Activated CD4-positive, alpha-beta T cell treated with anti-CD3 and anti-CD28 coated beads, Interleukin-2, amount 50 U/mL, for 16 hours (primary cell): ENCODE data around the gene SPANXN4.
A peak's percentile ranks its signal among the peaks of the same experiment; 100 is the strongest.

Experiments used
- DNase-seq: peaks from one replicate; pipeline ENCODE4 v3.0.0-alpha.2; 2020

Gene SPANXN4

DNA sequence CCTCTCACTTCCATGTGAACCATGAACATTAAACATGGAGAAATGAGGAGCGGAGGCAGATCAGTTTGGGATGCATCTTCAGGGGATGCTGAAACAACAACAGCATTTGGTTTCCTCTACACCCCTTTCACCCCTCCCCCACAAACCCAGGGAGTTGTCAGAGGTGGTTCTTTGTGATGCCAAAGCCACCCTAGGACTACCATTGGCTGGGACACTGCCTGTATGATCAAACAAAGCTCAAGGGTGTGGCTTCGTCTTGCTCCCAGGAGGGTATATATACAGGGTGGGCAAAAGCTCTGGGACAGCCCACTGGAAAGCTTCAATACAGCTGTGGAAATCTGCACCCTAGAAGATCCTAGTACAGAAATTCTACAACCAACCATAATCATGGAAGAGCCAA lies at the start of gene SPANXN4:
Gene SPANXN4, plus strand, starts transcription at position 301 of the 400 bp plus-strand sequence. Its CDS starts 87 bp downstream, at position 388.
- no peak for DNase-seq

DNA sequence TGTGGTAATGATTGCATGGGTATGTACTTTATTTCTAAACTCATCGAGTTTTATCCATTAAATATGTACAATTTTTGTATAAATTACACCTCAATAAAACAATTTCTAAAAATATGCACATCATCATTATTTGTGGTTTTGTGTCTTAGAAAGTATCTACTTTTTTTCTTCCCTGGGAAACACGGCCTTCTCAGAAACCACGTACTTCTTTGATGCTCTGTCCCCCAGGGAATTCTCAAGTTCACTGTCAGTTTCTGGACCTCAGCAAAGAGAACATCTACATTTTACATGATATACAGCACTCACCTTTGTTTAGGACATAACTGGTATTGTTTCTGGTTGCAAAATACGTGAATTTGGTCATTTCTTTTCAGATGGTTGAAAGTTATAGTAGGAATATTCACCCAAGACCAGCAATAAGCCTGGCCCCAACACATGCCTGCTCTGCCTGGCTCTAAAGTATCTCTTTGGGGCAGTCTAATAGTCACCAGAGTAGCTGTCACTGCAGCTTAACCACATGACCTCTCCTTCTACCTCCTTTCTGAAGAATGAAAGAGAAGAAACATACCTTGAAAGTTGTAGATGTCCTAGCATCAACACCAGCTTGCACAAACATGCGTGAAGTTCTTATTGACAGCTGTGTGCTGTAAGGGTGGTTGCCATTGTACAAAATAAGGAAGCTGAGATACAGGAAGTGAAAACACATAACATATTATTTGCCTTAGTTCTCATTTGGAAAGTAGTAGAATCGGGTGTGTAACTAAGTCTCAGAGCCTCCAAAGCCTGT lies 48.4 kb upstream of the SPANXN4 start:
- DNase-seq: no peak

- no peak for DNase-seq
These were observed 47.5 kb upstream of the SPANXN4 start for GRCh38 chrX:142978130-142978684.

- no peak for DNase-seq
These were observed 43.0 kb upstream of the SPANXN4 start for GRCh38 chrX:142982679-142983078.

DNA sequence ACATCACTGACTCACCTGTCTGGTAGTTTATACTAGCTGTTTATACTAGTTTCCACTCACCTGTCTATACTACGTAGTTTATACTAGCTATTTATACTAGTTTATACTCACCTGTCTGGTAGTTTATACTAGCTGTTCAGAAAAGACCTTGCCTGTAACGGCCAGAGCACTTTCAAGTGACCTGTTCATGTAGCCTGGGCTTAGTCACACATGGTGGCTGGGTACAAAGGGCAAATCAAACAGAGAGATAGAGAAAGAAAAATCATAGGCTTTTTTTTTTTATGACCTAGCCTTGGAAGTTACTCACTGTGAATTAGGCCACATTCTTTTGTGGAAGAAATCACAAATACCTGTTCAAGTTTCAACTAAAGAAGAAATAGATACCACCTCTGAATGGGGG lies 30.7 kb upstream of the SPANXN4 start:
- DNase-seq: no peak

DNA sequence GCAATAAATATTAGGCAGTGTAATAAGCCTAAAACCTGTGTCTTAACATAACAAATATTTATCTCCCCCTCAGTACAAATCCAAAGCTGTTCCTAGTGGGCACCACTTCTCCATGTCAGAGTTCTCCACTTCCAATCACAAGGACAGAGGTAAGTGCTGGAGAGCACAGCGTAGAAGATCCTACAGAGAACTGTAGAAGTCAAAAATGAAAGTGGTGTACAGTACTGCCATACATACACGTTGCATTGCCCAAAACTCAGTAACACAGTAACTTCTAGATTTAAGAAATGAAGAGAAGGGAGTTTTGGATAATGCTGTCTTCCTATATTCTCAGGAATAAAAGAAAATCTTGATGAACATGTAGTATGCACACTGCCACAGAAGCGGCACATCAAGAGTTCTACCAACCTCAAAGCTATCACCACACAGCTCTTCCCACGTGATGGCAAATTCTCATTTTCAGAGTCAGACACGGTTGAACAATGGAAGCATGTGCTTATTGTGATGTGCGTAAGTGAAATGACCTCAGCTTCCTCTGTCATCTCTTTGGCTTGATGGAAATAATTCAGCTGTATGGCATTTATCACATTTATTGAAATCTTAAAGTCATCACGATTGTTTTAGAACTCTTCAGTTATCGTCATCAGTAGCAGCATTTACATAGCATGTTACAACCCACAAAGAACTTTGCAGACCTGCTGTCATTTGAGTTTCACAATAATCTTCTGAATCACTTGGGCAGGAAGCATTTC lies 27.1 kb upstream of the SPANXN4 start:
- DNase-seq: no peak

DNA sequence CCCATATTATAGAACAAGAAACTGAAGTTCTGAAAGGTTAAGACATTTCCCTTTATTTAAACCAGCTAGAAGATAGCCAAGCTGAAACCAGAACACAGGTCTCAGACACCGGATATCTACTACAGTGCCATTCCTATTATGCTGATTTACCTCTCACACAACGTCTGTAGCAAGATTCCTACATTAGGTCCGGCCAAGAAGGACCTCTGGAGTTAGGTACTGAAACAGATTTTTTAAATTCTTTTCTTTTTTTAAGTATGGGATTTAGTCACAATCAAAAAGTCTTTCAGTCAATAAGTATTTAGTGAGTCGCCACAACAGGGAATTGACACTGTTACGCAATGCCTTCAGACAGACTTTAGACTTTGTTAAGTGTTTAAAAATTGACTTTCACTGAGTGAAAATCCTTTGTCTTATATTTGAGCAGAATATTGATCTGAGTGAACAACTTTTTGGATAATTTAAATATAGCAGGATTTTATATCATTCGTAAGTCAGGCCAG lies 26.5 kb upstream of the SPANXN4 start:
- no peak for DNase-seq

- no peak for DNase-seq
These were observed 23.5 kb upstream of the SPANXN4 start for GRCh38 chrX:143002206-143002605.

DNA sequence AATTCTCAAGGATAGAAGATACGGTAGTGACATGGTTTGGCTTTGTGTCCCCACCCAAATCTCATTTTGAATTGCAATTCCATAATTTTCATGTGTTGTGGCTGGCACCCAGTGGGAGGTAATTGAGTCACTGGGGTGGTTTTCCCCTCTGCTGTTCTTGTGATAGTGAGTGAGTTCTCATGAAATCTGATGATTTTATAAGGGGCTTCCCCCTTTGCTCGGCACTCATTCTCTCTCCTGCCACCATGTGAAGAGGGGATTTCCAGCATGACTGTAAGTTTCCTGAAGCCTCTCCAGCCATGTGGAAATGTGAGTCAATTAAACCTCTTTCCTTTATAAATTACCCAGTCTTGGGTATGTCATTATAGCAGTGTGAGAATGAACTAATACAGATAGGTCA lies 8.5 kb upstream of the SPANXN4 start:
- DNase-seq: peak; percentile 35

DNA sequence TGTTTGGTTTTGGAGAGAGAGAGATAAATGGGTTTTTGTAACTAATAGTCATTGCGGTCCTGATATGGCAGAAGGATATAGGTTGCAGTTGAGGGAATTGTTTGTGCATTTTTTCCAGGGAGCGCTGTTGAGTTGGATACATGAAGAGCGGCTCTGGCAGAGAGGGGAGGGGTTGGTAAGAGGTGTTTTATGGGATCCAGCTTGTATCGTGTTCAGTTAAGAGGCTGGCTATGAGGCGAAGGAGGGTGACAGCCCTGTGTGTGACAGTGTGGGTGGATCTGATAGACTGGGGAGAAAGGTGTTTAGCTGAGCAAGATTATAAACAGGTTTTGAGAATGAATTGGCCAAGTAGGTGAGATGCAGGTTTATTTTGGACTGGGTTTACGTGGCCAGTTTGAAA lies 1.5 kb downstream of the SPANXN4 start:
- DNase-seq: no peak

DNA sequence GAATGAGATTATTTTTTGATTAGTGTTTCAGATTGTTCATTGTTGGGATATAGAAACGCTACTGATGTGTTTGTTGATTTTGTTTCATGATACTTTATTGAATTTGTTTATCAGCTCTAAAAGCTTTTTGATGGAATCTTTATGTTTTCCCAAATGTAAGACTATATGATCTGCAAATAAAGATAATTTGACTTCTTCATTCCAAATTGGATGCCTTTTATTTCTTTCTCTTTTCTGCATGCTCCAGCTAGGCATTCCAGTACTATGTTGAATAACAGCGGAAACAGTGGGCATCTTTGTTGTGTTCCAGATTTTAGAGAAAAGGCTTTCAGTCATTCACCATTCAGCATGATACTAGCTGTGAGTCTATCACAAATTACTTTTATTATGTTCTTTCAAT lies 21.8 kb downstream of the SPANXN4 start:
- no peak for DNase-seq

- no peak for DNase-seq
These were observed 32.4 kb downstream of the SPANXN4 start for GRCh38 chrX:143058120-143058519.

- no peak for DNase-seq
These were observed 55.5 kb downstream of the SPANXN4 start for GRCh38 chrX:143081231-143081630.

- no peak for DNase-seq
These were observed 56.8 kb downstream of the SPANXN4 start for GRCh38 chrX:143082537-143082936.
